GM12878 (cell line): ENCODE measurements around the gene TNRC18. TPM values are rescaled to one million over a fixed set of nuclear protein-coding genes. Genes with fewer than 3 reads are reported as not detected.

Source experiments
- ATAC-seq: fragments of 200-7000 bp; cut with Tn5 transposase; 3 replicates; pipeline ENCODE4 v1.9.1; 2020; ENCODE audit warnings: mild to moderate bottlenecking, moderate library complexity
- BruUV-seq: library from RNA; stranded (reverse); fragments of 400-500 nt; replicated peaks from 2 replicates; lab custom pipeline; 2021; lab: Mats Ljungman, UMichigan
- CTCF ChIA-PET: fragments of 300-600 bp; sonication (Branson Sonifier 250); formaldehyde crosslinking; extraction: SDS; loops from one replicate; lab custom pipeline; 2021; ENCODE audit warnings: inconsistent platforms; lab: Yijun Ruan, JAX
- POLR2A ChIA-PET: fragments of 350-600 bp; formaldehyde crosslinking; extraction: SDS; loops from one replicate; lab custom pipeline; 2021; ENCODE audit warnings: inconsistent platforms; lab: Charles Lee
- RAD21 ChIA-PET: fragments of 300-600 bp; sonication (Branson Sonifier 250); formaldehyde crosslinking; loops from one replicate; lab custom pipeline; 2023; ENCODE audit warnings: antibody characterized with exemption; ENCODE audit not compliant: unreplicated experiment; lab: Charles Lee
- SMC1A ChIA-PET: fragments of 300-600 bp; sonication (Branson Sonifier 250); formaldehyde crosslinking; loops from one replicate; lab custom pipeline; 2023; ENCODE audit not compliant: unreplicated experiment, uncharacterized antibody; lab: Charles Lee
- DNase-seq: peaks from one replicate; pipeline ENCODE4 v3.0.0-alpha.2; 2011; ENCODE audit warnings: low read depth, low spot score
- FAIRE-seq: peaks from 3 replicates; lab custom pipeline; 2011; peaks lifted over from hg19 to GRCh38; lab: Jason Lieb, UNC
- H2AFZ ChIP-seq: 2 replicates; pipeline ENCODE4 v1.6.0; 2011; ENCODE audit warnings: low read depth, low read length, control low read depth; ENCODE audit not compliant: control insufficient read depth
- H3K27ac ChIP-seq: 2 replicates; pipeline ENCODE4 v1.5.1; 2011; ENCODE audit warnings: control low read depth; ENCODE audit not compliant: control insufficient read depth, insufficient read depth
- H3K27me3 ChIP-seq, 2 experiments: replicated peaks in 1 of 2; 2 replicates each; pipeline versions ENCODE4 v1.6.0 to v1.6.1; 2011; ENCODE audit warnings: low read length in 1 of 2; ENCODE audit not compliant: control insufficient read depth in 2 of 2, insufficient read depth in 2 of 2
- H3K36me3 ChIP-seq, 2 experiments: 2 replicates each; pipeline ENCODE4 v1.5.1; 2011; ENCODE audit warnings: low read length in 1 of 2; ENCODE audit not compliant: control insufficient read depth in 2 of 2, insufficient read depth in 2 of 2
- H3K4me1 ChIP-seq: 2 replicates; pipeline ENCODE4 v1.6.1; 2011; ENCODE audit warnings: mild to moderate bottlenecking, low read length, moderate library complexity, mixed read lengths; ENCODE audit not compliant: control insufficient read depth, insufficient read depth
- H3K4me2 ChIP-seq: 2 replicates; pipeline ENCODE4 v1.6.0; 2011; ENCODE audit warnings: control low read depth; ENCODE audit not compliant: control insufficient read depth, insufficient read depth
- H3K4me3 ChIP-seq: fragments of 200-600 bp; sonication (generic); 2 replicates; pipeline ENCODE4 v1.5.1; 2016
- H3K79me2 ChIP-seq: 2 replicates; pipeline ENCODE4 v1.6.0; 2011; ENCODE audit warnings: low read length; ENCODE audit not compliant: control insufficient read depth, insufficient read depth
- H3K9ac ChIP-seq: 2 replicates; pipeline ENCODE4 v1.8.0; 2011; ENCODE audit warnings: low read length, control low read depth, mixed read lengths; ENCODE audit not compliant: control insufficient read depth, insufficient read depth
- H3K9me3 ChIP-seq: replicated peaks from 3 replicates; pipeline ENCODE4 v1.5.1; 2011; ENCODE audit warnings: mild to moderate bottlenecking, low read length; ENCODE audit not compliant: control insufficient read depth, insufficient read depth
- H4K20me1 ChIP-seq: 2 replicates; pipeline ENCODE4 v1.6.0; 2011; ENCODE audit not compliant: control insufficient read depth, insufficient read depth
- ATF2 ChIP-seq: IDR thresholded peaks from 2 replicates; pipeline ENCODE4 v1.6.1; 2012; ENCODE audit warnings: low read length, inconsistent platforms
- HDAC2 ChIP-seq: fragments of 200-600 bp; sonication (generic); IDR thresholded peaks from 2 replicates; pipeline ENCODE4 v1.6.1; 2017
- IRF4 ChIP-seq: IDR thresholded peaks from 2 replicates; pipeline ENCODE4 v1.6.1; 2011; ENCODE audit warnings: low read depth, low read length
- MTA2 ChIP-seq: fragments of 450-650 bp; IDR thresholded peaks from 2 replicates; pipeline ENCODE4 v1.6.1; 2016; ENCODE audit warnings: low read depth, mild to moderate bottlenecking, moderate library complexity
- NKRF ChIP-seq: fragments of 450-650 bp; conservative IDR thresholded peaks from 2 replicates; pipeline ENCODE4 v1.6.1; 2017; ENCODE audit warnings: mild to moderate bottlenecking, moderate library complexity
- POLR2AphosphoS5 ChIP-seq: IDR thresholded peaks from 2 replicates; pipeline ENCODE4 v1.6.1; 2011; ENCODE audit warnings: mild to moderate bottlenecking, low read length, inconsistent platforms
- RB1 ChIP-seq: fragments of 450-650 bp; formaldehyde crosslinking; IDR thresholded peaks from 2 replicates; pipeline ENCODE4 v1.6.1; 2017; ENCODE audit warnings: mild to moderate bottlenecking, borderline replicate concordance
- RUNX3 ChIP-seq: IDR thresholded peaks from 2 replicates; pipeline ENCODE4 v1.6.1; 2012; ENCODE audit warnings: low read length, inconsistent platforms
- WRNIP1 ChIP-seq: IDR thresholded peaks from 2 replicates; pipeline ENCODE4 v1.6.1; 2011; ENCODE audit warnings: low read depth, low read length, improper control_type of control experiment, borderline replicate concordance
- WGBS: methylation state at CpG from one replicate; pipeline ENCODE4 v1.1.6; 2016; ENCODE audit warnings: low lambda C conversion rate; ENCODE audit not compliant: insufficient replicate concordance, insufficient coverage; ENCODE audit errors: missing lambda C conversion rate; 5-methylcytosine and 5-hydroxymethylcytosine counted together
- in situ Hi-C: fragments of 300-500 bp; cut with MboI; formaldehyde crosslinking; loops from 9 replicates; pipeline ENCODE4 v1.14.3; 2018; ENCODE audit warnings: mixed read lengths
- intact Hi-C: fragments of 100-400 bp; cut with micrococcal nuclease; formaldehyde crosslinking; loops from one replicate; pipeline ENCODE4 v1.14.2; 2022; ENCODE audit not compliant: unreplicated experiment
- polyA plus RNA-seq, 11 experiments: library from polyadenylated mRNA; depleted of rRNA in 4 of 11; unstranded in 6 of 11; stranded (reverse) in 5 of 11; fragments of >200 nt; fragmentation: Nextera tagmentation in 4 of 11; fragmentation: Illumina TruSeq in 1 of 11; extraction: Ambion mirVana in 4 of 11; extraction: Trizol in 1 of 11; gene quantifications; 1 replicate in 1 of 11; 2 replicates in 10 of 11; pipeline versions ENCODE4 v1.2.1 to v1.2.3, GENCODE V29; 2011 to 2016; ENCODE audit warnings: inconsistent platforms in 2 of 11, missing spikeins in 2 of 11, low read depth in 1 of 11
- total RNA-seq, 4 experiments: library from RNA; depleted of rRNA in 3 of 4; stranded (reverse); fragments of >200 nt in 3 of 4; fragmentation: Illumina TruSeq in 1 of 4; extraction: Trizol in 1 of 4; gene quantifications; 2 replicates each; pipeline versions ENCODE4 v1.2.1 to v1.2.3, GENCODE V29; 2013 to 2021
- TF ChIP-seq, protein P1 (sequence below): fragments of 450-650 bp; formaldehyde crosslinking; IDR thresholded peaks from 2 replicates; pipeline ENCODE4 v1.4.0; 2022; ENCODE audit warnings: mild to moderate bottlenecking, moderate library complexity
- TF ChIP-seq, protein P2 (sequence below): fragments of 450-650 bp; IDR thresholded peaks from 2 replicates; pipeline ENCODE4 v1.6.1; 2017; ENCODE audit warnings: mild to moderate bottlenecking, low read depth, inconsistent platforms; ENCODE audit not compliant: poor library complexity, severe bottlenecking

The TNRC18 gene
- total and polyA plus RNA-seq, 10 of the 15 experiments (the other 5 are each of a cell fraction or from before 2014, with no cell fraction given): 0.02 to 31.7 (median 5.4) TPM

DNA sequence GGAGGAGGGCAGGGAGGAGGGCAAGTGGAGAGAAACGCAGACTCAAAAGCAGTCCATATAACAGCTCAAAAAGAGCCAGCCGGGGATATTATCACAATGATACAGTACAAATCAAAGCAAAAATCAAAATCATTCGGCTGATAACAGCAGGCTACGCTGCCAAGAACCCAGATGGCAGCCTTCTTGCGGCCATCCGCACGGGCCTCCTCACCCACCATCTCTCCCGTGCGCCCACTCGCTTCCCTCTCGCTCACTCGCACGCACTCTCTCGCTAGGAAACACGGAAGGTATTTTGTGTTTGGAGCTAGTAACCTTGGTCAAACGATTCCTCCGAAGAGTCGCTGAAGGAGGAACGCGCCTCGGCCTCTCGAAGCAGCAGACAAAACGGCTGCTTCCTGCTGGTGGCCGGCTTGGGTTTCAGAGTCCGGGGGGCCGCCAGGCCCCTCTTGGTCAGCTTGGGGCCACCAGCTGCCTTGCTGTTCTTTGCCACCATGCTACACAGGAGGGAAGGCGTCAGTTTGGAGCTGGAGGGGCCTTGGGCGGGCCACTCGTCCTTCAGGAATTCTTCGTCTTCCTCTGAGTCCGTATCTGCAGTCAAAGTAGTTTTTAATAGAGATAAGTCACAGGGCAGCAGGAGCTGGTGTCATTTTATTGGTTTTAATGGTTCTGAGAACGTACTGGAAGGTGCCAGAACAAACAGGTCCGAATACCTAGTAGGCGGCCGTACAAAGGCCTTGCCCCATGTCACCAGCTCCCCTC is 71.9 kb downstream of the TNRC18 start:
- no peaks in the 10 kb centered on the region for H3K9me3 ChIP-seq
- H3K9ac ChIP-seq: no peak overlapping the region
- H3K4me1 ChIP-seq: peaks cover 10% of the 10 kb centered on the region
- SMC1A ChIA-PET: no interaction called here
- peaks cover 4 to 15% of the 10 kb centered on the region in 2 experiments for H3K36me3 ChIP-seq
- WGBS: 97% methylated on average over 34 of the region's 35 CpGs
- H3K27me3 ChIP-seq: no peaks in the 10 kb centered on the region
- no TSS peak for BruUV-seq
- in situ Hi-C loops: no loop called here
- RAD21 ChIA-PET: no interaction called here
- H4K20me1 ChIP-seq: no peaks in the 10 kb centered on the region
- no peak overlapping the region for H2AFZ ChIP-seq
- no peak overlapping the region for H3K27ac ChIP-seq
- no peak for FAIRE-seq
- no peak overlapping the region for H3K4me3 ChIP-seq
- peaks cover 3% of the 10 kb centered on the region for H3K79me2 ChIP-seq
- DNase-seq: no peak
- intact Hi-C loops: no loop called here
- no peak for TF ChIP-seq NKRF
- TF ChIP-seq HDAC2: no peak
- no peak for TF ChIP-seq RB1
- no peak for TF ChIP-seq MTA2
- no peak for TF ChIP-seq ATF2
- TF ChIP-seq, protein P1, sequence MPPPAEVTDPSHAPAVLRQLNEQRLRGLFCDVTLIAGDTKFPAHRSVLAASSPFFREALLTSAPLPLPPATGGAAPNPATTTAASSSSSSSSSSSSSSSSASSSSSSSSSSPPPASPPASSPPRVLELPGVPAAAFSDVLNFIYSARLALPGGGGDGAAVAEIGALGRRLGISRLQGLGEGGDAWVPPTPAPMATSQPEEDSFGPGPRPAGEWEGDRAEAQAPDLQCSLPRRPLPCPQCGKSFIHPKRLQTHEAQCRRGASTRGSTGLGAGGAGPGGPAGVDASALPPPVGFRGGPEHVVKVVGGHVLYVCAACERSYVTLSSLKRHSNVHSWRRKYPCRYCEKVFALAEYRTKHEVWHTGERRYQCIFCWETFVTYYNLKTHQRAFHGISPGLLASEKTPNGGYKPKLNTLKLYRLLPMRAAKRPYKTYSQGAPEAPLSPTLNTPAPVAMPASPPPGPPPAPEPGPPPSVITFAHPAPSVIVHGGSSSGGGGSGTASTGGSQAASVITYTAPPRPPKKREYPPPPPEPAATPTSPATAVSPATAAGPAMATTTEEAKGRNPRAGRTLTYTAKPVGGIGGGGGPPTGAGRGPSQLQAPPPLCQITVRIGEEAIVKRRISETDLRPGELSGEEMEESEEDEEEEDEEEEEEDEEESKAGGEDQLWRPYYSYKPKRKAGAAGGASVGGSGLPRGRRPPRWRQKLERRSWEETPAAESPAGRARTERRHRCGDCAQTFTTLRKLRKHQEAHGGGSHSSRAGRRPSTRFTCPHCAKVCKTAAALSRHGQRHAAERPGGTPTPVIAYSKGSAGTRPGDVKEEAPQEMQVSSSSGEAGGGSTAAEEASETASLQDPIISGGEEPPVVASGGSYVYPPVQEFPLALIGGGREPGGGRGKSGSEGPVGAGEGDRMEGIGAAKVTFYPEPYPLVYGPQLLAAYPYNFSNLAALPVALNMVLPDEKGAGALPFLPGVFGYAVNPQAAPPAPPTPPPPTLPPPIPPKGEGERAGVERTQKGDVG (CRISPR knock-in tag): no peak
- TF ChIP-seq, protein P2, sequence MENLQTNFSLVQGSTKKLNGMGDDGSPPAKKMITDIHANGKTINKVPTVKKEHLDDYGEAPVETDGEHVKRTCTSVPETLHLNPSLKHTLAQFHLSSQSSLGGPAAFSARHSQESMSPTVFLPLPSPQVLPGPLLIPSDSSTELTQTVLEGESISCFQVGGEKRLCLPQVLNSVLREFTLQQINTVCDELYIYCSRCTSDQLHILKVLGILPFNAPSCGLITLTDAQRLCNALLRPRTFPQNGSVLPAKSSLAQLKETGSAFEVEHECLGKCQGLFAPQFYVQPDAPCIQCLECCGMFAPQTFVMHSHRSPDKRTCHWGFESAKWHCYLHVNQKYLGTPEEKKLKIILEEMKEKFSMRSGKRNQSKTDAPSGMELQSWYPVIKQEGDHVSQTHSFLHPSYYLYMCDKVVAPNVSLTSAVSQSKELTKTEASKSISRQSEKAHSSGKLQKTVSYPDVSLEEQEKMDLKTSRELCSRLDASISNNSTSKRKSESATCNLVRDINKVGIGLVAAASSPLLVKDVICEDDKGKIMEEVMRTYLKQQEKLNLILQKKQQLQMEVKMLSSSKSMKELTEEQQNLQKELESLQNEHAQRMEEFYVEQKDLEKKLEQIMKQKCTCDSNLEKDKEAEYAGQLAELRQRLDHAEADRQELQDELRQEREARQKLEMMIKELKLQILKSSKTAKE: no peak
- TF ChIP-seq IRF4: no peak
- TF ChIP-seq WRNIP1: no peak
- no peak for TF ChIP-seq POLR2AphosphoS5
- no peak for TF ChIP-seq RUNX3
- CTCF ChIA-PET: interaction anchor here (0.6 to 1.2 kb wide), 2 partner anchors 14 to 207 kb away, joined by 3 to 4 read pairs; no protein-coding TSS in a partner anchor
- no peak for ATAC-seq
- H3K4me2 ChIP-seq: no peak overlapping the region
- POLR2A ChIA-PET: no interaction called here
